ENCODE results near the gene CACNB4.
"Not testable (repeated sequence)": the region's sequence is repeated elsewhere in the genome, so short reads cannot be mapped to it uniquely, and the experiment has no call there.

DNA sequence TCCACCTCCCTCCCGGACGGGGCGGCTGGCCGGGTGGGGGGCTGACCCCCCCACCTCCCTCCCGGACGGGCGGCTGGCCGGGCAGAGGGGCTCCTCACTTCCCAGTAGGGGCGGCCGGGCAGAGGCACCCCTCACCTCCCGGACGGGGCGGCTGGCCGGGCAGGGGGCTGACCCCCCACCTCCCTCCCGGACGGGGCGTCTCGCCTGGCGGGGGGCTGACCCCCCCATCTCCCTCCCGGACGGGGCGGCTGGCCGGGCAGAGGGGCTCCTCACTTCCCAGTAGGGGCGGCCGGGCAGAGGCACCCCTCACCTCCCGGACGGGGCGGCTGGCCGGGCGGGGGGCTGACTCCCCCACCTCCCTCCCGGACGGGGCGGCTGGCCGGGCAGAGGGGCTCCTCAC is 223.2 kb downstream of the CACNB4 start:
- TF ChIP-seq CTBP1 (IDR thresholded peaks at IDR 0.05; ENCODE audit: borderline replicate concordance); SP1 (IDR thresholded peaks at IDR 0.05); SUZ12 (IDR thresholded peaks at IDR 0.05); NFRKB (IDR thresholded peaks at IDR 0.05); BHLHE40 (IDR thresholded peaks at IDR 0.05; ENCODE audit: borderline replicate concordance); ELF4 (IDR thresholded peaks at IDR 0.05); FOXA1 (IDR thresholded peaks at IDR 0.05); HDGF (IDR thresholded peaks at IDR 0.05; ENCODE audit: borderline replicate concordance); FOXM1 (IDR thresholded peaks at IDR 0.05; ENCODE audit: borderline replicate concordance): not testable (repeated sequence)

Data from HEK293T (cell line).